Panc1 (cell line): ENCODE data around the gene ZIC2.

Experiments used
- POLR2AphosphoS5 ChIP-seq: IDR thresholded peaks from 2 replicates; pipeline ENCODE4 v1.6.1; 2012; ENCODE audit warnings: mild to moderate bottlenecking, low read depth, low read length, moderate library complexity
- SIN3A ChIP-seq: IDR thresholded peaks from 2 replicates; pipeline ENCODE4 v1.6.1; 2012; ENCODE audit warnings: low read depth, mild to moderate bottlenecking, low read length, moderate library complexity, borderline replicate concordance; ENCODE audit not compliant: insufficient read depth
- TCF7L2 ChIP-seq: IDR thresholded peaks from 2 replicates; pipeline ENCODE4 v1.6.1; 2011; ENCODE audit warnings: mild to moderate bottlenecking, low read depth, low read length, inconsistent platforms
- TF ChIP-seq, protein P1 (sequence below): fragments of 450-650 bp; IDR thresholded peaks from 2 replicates; pipeline ENCODE4 v1.5.1; 2017; ENCODE audit warnings: mild to moderate bottlenecking

DNA sequence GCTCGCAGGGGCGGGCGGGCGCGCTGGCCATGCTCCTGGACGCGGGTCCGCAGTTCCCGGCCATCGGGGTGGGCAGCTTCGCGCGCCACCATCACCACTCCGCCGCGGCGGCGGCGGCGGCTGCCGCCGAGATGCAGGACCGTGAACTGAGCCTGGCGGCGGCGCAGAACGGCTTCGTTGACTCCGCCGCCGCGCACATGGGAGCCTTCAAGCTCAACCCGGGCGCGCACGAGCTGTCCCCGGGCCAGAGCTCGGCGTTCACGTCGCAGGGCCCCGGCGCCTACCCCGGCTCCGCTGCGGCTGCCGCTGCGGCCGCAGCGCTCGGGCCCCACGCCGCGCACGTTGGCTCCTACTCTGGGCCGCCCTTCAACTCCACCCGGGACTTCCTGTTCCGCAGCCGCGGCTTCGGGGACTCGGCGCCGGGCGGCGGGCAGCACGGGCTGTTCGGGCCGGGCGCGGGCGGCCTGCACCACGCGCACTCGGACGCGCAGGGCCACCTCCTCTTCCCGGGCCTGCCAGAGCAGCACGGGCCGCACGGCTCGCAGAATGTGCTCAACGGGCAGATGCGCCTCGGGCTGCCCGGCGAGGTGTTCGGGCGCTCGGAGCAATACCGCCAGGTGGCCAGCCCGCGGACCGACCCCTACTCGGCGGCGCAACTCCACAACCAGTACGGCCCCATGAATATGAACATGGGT is 599 bp downstream of the ZIC2 start:
- TF ChIP-seq, protein P1, sequence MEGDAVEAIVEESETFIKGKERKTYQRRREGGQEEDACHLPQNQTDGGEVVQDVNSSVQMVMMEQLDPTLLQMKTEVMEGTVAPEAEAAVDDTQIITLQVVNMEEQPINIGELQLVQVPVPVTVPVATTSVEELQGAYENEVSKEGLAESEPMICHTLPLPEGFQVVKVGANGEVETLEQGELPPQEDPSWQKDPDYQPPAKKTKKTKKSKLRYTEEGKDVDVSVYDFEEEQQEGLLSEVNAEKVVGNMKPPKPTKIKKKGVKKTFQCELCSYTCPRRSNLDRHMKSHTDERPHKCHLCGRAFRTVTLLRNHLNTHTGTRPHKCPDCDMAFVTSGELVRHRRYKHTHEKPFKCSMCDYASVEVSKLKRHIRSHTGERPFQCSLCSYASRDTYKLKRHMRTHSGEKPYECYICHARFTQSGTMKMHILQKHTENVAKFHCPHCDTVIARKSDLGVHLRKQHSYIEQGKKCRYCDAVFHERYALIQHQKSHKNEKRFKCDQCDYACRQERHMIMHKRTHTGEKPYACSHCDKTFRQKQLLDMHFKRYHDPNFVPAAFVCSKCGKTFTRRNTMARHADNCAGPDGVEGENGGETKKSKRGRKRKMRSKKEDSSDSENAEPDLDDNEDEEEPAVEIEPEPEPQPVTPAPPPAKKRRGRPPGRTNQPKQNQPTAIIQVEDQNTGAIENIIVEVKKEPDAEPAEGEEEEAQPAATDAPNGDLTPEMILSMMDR: no peak
- TF ChIP-seq POLR2AphosphoS5 (no peak), SIN3A (0 out of 2 replicates have a peak, but pooled peaks have one; percentile 19), TCF7L2 (no peak)
